ENCODE measurements around the gene MINK1. TPM values are rescaled to one million over a fixed set of nuclear protein-coding genes. Genes with fewer than 3 reads are reported as not detected.

Gene MINK1
- total RNA-seq, 1 donor from 2014 or later: 45.6 TPM

DNA sequence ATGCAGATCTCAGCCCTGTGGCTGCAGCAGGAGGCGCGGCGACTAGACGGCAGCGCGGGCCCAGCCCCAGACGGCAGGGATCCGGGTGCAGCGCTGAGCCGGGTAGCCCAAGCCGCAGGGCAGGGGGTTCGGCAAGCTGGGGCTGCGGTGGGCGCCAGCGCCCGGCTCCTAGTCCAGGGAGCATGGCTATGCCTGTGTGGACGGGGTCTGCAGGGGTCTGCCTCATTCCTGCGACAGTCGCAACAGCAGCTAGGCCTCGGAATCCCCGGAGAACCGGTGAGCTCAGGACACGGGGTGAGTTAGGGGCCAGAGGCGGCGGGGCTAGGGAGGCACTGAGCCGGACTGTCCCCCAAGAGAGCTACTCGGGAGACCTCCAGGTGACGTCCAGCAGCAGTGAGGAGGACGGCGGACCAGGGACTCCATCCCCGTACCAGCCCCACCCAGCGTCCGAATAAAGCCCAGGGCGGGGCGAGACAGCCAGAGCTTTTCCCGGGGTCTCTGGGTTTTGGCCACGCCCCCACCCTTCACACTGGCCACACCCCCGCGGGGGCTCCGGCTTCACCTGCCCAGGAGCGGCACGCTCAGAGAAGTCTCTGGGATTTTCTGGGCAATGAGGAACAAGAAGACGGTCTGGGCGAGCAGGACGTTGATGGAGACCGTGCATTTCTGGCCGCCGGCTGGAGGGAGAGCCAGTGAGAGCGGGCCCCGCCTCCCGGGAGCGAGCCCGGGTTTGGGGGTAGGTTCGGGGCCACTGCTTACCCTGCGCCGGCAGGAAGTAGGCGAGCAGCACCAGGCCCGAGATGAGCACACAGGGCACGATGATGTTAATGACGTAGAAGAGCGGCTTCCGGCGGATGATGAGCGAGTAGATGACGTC lies 67.3 kb downstream of the MINK1 start:
- intact Hi-C loops (cut with DNase I): loop anchor here (5.0 kb wide), 1 partner anchor 168 kb away; the partner anchor contains the start of gene MED11
- Histone ChIP-seq H3K27me3 (peaks cover 7% of the 10 kb centered on the region), H3K36me3 (peaks cover 17 to 20% of the 10 kb centered on the region in 2 donors), H3K9me3 (no peaks in the 10 kb centered on the region), H3K27ac (no peak overlapping the region), H3K4me3 (peak overlapping the region in 1 of 2 donors; percentile 65), H3K4me1 (peaks cover 3 to 5% of the 10 kb centered on the region in 2 donors)
- DNase-seq (ENCODE audit: low spot score in 2 of 2): peak in 1 of 2 donors; percentile 76
- TF ChIP-seq, protein P1, sequence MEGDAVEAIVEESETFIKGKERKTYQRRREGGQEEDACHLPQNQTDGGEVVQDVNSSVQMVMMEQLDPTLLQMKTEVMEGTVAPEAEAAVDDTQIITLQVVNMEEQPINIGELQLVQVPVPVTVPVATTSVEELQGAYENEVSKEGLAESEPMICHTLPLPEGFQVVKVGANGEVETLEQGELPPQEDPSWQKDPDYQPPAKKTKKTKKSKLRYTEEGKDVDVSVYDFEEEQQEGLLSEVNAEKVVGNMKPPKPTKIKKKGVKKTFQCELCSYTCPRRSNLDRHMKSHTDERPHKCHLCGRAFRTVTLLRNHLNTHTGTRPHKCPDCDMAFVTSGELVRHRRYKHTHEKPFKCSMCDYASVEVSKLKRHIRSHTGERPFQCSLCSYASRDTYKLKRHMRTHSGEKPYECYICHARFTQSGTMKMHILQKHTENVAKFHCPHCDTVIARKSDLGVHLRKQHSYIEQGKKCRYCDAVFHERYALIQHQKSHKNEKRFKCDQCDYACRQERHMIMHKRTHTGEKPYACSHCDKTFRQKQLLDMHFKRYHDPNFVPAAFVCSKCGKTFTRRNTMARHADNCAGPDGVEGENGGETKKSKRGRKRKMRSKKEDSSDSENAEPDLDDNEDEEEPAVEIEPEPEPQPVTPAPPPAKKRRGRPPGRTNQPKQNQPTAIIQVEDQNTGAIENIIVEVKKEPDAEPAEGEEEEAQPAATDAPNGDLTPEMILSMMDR (IDR thresholded peaks at IDR 0.05): no peak

GRCh38 chr17:4901108-4901647 lies 68.0 kb downstream of the MINK1 start:
- Histone ChIP-seq H3K36me3 (peaks cover 11 to 12% of the 10 kb centered on the region in 2 donors), H3K27me3 (peaks cover 7% of the 10 kb centered on the region), H3K4me3 (peak overlapping the region in 1 of 2 donors; percentile 65), H3K27ac (no peak overlapping the region), H3K9me3 (no peaks in the 10 kb centered on the region), H3K4me1 (peaks cover 3 to 5% of the 10 kb centered on the region in 2 donors)
- DNase-seq (ENCODE audit: low spot score in 2 of 2): no peak
- intact Hi-C loops (cut with DNase I): loop anchor here (5.0 kb wide), 1 partner anchor 169 kb away; the partner anchor contains the start of gene MED11
- TF ChIP-seq, protein P1 (IDR thresholded peaks at IDR 0.05): no peak

GRCh38 chr17:4901648-4902344 lies 68.7 kb downstream of the MINK1 start:
- intact Hi-C loops (cut with DNase I): loop anchor here (2.0 to 5.0 kb wide), 2 partner anchors 37 to 169 kb away; partner anchors contain the start of gene MED11
- H3K4me3 ChIP-seq: peak overlapping the region in 1 of 2 donors; percentile 31
- H3K27me3 ChIP-seq: peaks cover 7% of the 10 kb centered on the region
- H3K36me3 ChIP-seq: peaks cover 5 to 6% of the 10 kb centered on the region in 2 donors
- peak overlapping the region in 1 of 2 donors; percentile 11 for H3K27ac ChIP-seq
- no peak for DNase-seq (ENCODE audit: low spot score in 2 of 2)
- H3K9me3 ChIP-seq: no peaks in the 10 kb centered on the region
- TF ChIP-seq, protein P1 (IDR thresholded peaks at IDR 0.05): no peak
- H3K4me1 ChIP-seq: peaks cover 3 to 5% of the 10 kb centered on the region in 2 donors

GRCh38 chr17:4902540-4902939 lies 69.4 kb downstream of the MINK1 start:
- peaks cover 3 to 5% of the 10 kb centered on the region in 2 donors for H3K4me1 ChIP-seq
- no peak overlapping the region for H3K27ac ChIP-seq
- no peak overlapping the region for H3K4me3 ChIP-seq
- peaks cover 7% of the 10 kb centered on the region for H3K27me3 ChIP-seq
- intact Hi-C loops (cut with DNase I): loop anchor here (2.0 to 5.0 kb wide), 2 partner anchors 36 to 170 kb away; partner anchors contain the start of gene MED11
- no peaks in the 10 kb centered on the region for H3K36me3 ChIP-seq
- no peak for DNase-seq (ENCODE audit: low spot score in 2 of 2)
- TF ChIP-seq, protein P1 (IDR thresholded peaks at IDR 0.05): no peak
- H3K9me3 ChIP-seq: no peaks in the 10 kb centered on the region
